Fibroblast of gingiva (primary cell): ENCODE data around the gene ABCC3.
"Not testable (repeated sequence)": the region's sequence is repeated elsewhere in the genome, so short reads cannot be mapped to it uniquely, and the experiment has no call there.

Experiments
- DNase-seq: peaks from one replicate; pipeline ENCODE4 v3.0.0-alpha.2; 2011; ENCODE audit warnings: low read depth

The ABCC3 gene

DNA sequence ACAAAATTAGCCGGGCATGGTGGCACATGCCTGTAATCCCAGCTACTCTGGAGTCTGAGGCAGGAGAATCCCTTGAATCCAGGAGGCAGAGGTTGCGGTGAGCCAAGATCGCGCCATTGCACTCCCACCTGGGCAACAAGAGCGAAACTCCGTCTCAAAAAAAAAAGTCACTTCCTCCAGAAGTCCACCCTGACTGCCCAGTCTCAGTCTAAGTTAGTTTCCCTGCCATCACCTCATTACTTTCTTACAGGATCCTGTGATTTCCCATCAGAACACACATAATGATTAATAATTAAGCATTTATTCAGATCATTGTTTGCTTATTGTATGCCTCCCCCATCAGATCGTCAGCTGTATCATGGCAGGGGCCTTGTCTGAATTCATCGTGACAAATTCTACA is 31.6 kb downstream of the ABCC3 start:
- no peak for DNase-seq

DNA sequence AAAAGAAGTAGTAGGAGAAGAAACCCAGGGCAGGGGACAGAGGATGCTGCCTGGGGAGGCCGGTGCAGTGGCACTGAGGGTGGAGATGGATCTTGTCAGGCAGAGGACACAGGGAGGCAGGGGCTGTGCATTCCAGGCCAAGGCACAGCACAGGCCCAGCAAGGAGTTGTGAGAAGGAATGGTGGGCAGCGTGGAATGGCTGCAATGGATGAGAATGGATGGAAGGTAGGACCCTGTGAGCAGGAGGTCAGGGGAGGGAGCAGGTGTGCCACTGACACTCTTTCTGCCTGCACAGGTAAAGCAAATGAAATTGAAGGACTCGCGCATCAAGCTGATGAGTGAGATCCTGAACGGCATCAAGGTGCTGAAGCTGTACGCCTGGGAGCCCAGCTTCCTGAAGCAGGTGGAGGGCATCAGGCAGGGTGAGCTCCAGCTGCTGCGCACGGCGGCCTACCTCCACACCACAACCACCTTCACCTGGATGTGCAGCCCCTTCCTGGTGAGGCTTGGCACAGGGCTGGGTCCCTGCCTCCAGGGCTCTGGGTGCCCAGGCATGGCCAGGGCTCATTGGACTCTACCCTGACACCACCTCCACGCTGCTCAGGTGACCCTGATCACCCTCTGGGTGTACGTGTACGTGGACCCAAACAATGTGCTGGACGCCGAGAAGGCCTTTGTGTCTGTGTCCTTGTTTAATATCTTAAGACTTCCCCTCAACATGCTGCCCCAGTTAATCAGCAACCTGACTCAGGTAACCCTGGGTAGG is 32.8 kb downstream of the ABCC3 start:
- DNase-seq, result no peak

DNA sequence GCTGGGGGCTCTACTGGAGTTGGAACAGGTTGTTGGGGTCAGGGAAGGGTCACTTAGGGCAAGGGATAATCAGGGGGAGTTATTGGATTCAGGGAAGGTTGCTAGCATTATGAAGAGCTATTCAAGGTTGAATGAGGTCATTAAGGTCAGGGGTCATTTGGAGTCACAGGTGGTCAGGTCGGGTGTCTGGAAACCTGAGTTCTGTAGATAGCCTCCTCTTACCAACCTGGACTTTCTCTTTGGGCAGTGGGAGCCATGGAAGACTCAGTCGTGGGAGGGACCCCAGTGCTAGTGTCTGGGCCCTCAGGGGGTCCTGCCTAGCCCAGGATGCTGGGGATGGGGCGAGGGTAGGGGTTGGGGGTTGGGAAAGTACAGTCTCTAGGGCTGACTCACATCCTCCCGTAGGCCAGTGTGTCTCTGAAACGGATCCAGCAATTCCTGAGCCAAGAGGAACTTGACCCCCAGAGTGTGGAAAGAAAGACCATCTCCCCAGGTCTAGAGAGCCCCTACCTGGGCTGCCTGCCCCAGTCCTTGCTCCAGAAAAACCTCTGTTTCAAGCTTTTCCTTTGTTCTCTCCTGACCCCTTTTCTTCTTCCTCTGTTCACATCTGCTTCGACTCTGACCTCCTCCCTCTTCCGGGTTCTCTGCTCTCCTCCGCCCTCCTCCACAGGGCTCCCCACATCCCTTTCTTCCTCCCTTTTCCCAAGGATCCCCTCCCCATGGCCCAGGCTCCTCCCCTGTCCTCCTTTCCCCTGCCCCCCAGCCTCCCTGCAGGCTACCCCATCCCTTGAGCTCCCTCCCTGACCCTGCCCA is 33.5 kb downstream of the ABCC3 start:
- no peak for DNase-seq

DNA sequence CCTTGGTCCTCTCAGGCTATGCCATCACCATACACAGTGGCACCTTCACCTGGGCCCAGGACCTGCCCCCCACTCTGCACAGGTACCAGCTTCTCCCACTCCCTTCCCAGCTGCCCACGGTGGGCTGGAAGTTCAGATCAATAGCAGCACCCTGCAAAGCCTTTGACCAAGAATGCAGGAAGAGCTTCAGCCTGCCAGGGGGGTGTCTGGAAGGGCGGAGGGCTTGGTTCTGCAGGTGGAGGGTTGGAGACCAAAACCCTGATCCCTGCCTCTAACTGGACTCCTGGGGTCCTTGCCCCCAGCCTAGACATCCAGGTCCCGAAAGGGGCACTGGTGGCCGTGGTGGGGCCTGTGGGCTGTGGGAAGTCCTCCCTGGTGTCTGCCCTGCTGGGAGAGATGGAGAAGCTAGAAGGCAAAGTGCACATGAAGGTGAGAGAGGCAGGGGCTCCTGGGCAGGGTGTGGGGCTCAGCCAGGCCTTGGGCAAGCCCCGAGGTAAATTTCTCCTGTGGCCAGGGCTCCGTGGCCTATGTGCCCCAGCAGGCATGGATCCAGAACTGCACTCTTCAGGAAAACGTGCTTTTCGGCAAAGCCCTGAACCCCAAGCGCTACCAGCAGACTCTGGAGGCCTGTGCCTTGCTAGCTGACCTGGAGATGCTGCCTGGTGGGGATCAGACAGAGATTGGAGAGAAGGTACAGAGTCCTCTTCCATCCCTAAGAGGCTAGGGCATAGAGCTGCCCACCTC is 34.3 kb downstream of the ABCC3 start:
- DNase-seq, result no peak

DNA sequence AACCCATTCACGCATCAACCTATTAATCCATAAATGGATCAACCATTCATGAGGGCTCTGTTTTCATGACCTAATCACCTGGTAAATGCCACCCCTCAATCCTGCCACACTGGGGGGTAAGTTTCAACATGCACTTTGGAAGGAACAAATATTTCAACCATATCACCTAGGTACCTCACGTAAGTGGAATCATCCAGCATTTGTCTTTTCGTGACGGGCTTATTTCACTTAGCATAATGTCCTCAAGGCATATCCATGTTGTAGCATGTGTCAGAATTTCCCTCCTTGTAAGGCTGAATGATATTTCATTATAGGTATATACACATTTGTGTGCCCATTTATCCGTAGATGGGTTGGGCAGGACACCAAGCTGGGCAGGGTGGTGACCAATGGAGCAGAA is 37.4 kb downstream of the ABCC3 start:
- DNase-seq, result no peak

DNA sequence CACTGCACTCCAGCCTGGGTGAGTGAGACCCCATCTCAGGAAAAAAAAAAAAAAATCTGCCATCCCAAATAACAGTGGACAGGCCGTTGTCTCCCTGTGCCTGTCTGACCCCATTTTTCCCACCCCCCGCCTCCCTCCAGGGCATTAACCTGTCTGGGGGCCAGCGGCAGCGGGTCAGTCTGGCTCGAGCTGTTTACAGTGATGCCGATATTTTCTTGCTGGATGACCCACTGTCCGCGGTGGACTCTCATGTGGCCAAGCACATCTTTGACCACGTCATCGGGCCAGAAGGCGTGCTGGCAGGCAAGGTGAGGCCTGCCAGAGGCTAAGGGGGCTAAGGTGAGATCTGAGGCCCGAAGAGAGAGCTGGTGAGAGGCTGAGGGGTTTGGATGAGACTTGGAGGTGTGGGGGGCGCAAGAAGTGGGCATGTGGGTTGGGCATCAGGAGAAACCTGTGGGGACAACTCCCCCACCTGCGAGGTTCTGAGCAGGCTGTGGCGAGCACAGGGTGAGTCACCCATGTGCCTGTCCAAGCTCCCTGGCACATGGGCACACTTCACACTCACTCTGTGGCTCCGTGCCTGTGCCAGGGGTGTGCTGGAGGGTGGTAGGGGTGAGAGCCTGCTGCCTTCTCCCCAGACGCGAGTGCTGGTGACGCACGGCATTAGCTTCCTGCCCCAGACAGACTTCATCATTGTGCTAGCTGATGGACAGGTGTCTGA is 38.3 kb downstream of the ABCC3 start:
- no peak for DNase-seq

DNA sequence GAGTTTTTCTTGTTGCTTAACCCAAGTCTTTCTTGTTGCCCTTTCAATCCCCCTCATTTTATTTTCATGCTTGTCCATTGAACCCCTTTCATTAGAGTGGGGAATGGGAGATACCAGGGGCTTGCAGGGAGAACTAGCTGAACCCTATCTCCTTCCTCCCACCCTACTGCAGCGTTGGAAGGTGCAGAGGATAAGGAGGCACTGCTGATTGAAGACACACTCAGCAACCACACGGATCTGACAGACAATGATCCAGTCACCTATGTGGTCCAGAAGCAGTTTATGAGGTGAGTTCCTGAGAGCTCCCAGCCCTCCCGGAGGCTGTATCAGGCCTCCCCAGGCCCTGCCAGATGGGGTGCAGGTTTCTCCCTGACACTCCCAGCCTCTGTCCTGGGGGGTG is 40.5 kb downstream of the ABCC3 start:
- DNase-seq, result no peak

DNA sequence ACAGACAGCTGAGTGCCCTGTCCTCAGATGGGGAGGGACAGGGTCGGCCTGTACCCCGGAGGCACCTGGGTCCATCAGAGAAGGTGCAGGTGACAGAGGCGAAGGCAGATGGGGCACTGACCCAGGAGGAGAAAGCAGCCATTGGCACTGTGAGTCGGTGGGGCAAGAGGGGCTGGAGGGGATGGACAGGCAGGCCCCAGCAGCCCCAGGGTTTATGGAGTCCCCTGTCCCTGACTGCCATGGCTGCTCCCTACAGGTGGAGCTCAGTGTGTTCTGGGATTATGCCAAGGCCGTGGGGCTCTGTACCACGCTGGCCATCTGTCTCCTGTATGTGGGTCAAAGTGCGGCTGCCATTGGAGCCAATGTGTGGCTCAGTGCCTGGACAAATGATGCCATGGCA is 40.9 kb downstream of the ABCC3 start:
- DNase-seq, result no peak

DNA sequence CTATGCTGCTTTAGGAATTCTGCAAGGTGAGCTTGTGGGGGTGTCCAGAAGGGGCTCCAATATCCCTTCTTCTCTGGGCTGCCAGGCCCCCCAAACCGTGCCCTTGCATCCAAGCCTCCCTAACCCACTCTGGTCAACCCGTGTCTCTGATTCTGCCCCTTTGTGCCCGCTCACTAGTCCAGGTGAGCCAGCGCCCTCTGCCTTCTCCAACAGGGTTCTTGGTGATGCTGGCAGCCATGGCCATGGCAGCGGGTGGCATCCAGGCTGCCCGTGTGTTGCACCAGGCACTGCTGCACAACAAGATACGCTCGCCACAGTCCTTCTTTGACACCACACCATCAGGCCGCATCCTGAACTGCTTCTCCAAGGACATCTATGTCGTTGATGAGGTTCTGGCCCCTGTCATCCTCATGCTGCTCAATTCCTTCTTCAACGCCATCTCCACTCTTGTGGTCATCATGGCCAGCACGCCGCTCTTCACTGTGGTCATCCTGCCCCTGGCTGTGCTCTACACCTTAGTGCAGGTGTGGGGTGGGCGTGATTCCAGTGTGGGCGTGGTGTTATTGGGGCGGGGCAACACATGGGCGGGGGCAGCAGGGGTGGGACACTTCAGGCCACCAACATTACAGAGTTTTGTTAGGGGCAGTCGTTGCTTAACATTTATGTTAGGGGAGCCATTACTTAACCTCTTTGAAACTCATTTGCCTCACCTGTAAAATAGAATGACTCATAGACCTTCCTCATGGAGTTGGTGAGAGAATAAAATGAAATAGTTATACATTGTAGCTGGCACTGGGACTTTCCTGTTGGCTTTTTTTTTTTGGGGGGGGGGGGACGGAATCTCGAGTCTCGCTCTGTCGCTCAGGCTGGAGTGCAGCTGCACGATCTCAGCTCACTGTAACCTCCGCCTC is 41.6 kb downstream of the ABCC3 start:
- no peak for DNase-seq

DNA sequence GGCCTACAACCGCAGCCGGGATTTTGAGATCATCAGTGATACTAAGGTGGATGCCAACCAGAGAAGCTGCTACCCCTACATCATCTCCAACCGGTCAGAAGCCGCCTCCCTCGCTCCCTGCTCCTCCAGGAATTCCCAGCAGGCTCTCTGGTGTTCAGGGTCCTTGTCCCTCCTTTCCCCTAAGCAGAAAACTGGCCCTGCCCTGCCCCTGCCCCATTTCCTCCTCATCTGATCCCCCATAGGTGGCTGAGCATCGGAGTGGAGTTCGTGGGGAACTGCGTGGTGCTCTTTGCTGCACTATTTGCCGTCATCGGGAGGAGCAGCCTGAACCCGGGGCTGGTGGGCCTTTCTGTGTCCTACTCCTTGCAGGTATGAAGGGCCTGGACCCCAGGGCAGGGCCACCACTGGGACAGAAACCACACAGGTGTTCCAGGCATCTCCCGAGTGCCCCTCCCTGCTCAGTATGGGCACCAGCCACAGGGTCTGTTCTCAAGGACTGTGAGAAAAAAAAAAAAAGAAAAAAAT is 43.2 kb downstream of the ABCC3 start:
- no peak for DNase-seq

DNA sequence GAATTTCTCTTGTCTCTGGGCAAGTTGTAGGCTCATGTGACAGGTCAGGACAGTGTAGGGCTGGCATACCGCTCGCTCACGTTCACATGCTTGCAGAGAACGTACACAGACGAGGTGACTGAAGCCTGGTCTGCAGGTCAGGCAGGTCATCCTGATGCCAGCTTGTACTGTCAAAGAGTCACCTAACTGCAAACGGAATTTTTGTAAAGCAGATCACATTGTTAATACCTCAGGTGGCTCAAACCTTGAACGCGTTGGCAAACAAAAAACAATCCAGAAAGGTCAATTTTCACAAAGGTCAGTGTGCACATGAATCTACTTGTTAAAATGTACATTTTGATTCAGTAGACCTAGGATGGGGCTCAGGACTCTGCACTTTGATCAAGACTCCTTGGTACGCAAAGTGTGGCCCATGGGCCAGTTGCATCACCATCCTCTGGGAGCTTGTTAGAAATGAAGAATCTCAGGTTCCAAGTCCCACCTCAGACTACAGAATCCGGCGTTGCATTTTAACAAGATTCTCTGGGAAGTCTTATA is 44.4 kb downstream of the ABCC3 start:
- no peak for DNase-seq

DNA sequence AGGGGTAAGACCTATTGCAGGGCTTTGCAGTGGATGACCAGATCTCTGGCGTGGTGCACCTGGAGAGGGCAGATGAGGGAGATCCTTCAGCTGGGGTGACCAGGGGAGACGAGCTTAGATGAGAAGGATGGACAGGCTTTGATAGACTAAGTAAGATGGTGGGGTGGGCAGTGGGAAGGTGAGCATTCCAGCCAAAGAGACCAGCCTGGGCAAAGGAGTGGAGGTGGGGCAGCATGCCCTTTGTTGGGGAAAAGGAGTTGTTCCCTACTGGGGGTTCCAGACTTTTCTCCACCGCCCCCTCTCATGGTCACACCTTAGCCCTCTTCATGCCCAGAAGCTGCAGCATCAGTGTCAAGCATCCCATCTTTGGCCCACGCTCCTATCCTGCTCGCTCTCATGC is 45.4 kb downstream of the ABCC3 start:
- DNase-seq, result no peak

DNA sequence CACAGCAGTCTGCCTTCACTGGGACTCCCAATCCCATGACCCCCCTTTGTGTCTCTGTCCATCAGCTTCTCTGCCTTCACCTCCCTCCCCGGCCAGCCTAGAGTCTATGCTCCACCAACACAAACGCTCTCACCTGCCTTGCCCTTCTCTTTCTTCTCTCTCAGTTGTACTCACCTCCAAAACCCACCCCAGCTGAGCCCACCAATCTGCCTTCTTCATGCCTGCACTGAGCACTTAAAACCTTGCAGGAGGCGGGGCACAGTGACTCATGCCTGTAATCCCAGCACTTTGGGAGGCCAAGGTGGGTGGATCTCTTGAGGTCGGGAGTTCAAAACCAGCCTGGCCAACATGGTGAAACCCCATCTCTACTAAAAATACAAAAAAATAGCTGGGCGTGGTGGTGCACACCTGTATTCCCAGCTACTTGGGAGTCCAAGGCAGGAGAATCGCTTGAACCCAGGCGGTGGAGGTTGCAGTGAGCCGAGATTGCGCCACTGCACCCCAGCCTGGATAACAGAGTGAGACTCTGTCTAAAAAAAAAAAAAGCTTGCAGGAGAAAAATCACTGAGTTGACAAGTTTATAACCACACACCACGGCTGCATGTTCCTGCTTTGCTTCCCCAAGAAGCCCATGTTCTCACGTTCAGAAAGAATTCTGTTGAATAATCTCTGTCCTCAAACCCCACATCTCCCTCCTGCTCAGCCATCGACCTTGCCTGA is 46.0 kb downstream of the ABCC3 start:
- not testable (repeated sequence) for DNase-seq

DNA sequence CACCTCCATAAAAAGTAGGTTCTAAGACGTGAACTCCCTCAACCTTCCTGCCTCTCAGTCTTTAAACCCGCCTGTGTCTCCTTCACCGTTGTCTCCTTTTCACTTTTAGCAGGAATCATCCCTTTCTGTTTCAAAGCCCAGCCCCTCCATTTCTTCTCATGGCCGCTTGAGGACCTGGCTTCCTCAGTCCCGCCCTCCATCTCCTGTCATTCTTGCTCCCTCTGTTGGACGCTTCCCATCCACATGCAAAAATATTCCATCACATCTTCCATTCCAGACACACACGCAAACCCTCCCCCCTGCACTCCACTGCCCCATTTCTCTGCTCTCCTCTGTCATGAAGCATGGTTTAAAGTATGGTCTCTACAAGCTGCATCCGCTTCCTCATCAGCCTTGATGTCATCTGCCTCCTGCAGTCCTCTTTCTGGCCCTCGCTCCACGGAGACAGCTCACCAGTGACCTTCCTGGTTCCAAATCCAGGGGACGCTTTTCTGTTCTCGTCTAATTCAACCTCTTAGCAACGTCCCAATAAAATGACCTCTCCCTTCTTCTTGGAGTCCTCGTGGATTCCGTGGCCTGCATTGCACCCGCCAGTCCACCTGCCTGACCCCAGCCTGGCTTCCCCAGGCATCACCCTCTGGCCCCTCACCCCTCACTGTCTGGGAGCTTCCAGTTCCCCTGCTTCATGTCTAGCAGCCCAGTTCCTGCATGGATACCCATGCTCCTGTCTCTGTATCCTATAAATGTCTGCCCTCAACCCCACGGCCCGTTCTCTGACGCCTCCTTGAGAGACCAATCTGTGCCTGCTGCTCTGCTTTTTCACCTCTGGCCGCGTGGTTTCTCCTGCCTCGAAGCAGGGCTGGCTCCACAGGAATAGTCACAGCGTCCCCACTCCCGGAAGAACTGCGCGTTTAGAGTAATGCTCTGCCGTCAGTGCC is 46.9 kb downstream of the ABCC3 start:
- peak; percentile 69 for DNase-seq

DNA sequence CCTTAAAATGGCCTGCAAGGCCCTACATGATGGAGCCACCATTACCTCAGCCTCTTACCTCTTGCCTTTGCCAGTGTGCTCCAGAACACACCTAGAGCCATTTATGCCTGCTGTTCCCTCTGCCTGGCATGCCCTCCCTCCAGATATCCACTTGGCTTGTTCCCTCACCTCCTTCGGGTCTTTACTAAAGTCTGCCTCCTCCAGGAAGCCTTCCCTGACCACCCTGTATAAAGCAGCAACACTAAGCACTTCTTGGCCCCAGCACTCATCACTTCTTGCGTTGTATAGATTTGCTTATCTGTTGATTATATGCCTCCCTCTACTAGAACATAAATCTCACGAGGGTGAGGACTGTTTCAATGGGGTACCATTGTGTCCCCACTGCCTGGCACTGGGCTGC is 47.8 kb downstream of the ABCC3 start:
- no peak for DNase-seq

DNA sequence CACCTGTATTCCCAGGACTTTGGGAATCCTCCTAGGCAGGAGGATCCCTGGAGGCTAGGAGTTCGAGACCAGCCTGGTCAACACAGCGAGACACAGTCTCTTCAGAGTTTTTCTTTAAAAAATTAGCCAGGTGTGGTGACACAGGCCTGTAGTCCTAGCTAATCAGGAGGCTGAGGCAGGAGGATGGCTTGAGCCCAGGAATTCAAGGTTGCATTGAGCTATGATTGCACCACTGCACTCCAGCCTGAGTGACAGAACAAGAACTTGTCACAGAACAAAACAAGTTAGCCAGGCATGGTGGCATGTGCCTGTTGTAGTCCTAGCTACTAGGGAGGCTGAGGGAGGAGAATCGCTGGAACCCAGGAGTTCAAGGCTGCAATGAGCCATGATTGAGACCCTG is 48.3 kb downstream of the ABCC3 start:
- no peak for DNase-seq

DNA sequence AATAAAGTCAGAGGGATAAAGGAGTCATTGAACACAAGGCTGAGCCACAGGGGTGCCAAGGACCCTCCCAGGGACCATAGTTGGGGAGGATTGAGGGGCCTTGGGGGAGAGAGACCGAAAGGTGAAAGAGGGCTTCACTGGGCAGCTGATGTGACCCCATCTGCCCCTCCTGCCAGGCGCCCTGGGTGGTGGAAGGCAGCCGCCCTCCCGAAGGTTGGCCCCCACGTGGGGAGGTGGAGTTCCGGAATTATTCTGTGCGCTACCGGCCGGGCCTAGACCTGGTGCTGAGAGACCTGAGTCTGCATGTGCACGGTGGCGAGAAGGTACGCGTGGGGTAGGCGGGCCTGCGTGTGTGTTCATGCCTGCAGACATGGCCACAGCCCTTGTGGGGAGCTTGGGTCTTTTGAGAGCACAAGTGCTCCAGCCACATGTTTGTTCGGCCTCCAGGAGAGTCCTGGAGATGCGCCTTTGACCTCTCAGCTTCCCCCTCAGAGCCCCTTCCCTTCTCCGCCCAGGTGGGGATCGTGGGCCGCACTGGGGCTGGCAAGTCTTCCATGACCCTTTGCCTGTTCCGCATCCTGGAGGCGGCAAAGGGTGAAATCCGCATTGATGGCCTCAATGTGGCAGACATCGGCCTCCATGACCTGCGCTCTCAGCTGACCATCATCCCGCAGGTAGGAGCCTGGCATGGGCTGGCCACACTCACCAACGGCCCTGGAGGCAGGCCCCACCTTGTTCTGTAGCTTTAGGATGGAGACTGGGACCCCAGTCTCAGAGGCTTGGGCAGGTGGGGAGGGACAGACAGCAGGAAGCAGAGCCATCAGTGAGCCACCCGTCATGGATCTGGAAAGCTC is 49.0 kb downstream of the ABCC3 start:
- DNase-seq, result no peak

DNA sequence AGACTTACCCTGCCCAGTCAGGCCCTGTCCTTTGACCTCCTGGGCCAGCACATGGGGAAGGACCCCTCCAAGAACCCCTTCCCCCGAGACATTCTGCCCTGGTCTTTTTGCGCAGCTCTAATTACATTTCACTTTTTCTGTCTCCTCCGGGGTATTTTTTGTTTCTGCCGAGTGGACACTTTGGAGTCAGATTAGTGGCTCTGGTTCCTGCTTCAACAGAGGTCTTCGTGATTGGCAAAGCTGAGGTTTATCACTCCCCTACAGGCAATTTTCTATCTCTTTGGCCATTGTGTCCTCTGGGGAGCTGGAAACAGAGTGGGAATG is 49.6 kb downstream of the ABCC3 start:
- no peak for DNase-seq
